Adrenal gland (tissue), 5 donors: ENCODE results near the gene TSHZ2.

Source experiments
- POLR2A ChIP-seq, 2 donors: fragments of 450-650 bp; IDR thresholded peaks; one replicate each; pipeline ENCODE4 v1.6.1; 2017; ENCODE audit warnings: antibody characterized with exemption in 2 of 2, mild to moderate bottlenecking in 2 of 2, moderate library complexity in 1 of 2
- TF ChIP-seq, protein P1 (sequence below), 6 experiments: fragments of 450-650 bp in 4 of 6; fragments of 200-600 bp in 2 of 6; sonication (generic) in 1 of 6; IDR thresholded peaks; 1 replicate in 5 of 6; 2 replicates in 1 of 6; pipeline versions ENCODE4 v1.5.1 to v1.8.0; 2016 to 2021; ENCODE audit warnings: antibody characterized with exemption in 6 of 6, mild to moderate bottlenecking in 2 of 6, moderate library complexity in 1 of 6
- donor health status: DM: no; HTN: no; CAD: no.

DNA sequence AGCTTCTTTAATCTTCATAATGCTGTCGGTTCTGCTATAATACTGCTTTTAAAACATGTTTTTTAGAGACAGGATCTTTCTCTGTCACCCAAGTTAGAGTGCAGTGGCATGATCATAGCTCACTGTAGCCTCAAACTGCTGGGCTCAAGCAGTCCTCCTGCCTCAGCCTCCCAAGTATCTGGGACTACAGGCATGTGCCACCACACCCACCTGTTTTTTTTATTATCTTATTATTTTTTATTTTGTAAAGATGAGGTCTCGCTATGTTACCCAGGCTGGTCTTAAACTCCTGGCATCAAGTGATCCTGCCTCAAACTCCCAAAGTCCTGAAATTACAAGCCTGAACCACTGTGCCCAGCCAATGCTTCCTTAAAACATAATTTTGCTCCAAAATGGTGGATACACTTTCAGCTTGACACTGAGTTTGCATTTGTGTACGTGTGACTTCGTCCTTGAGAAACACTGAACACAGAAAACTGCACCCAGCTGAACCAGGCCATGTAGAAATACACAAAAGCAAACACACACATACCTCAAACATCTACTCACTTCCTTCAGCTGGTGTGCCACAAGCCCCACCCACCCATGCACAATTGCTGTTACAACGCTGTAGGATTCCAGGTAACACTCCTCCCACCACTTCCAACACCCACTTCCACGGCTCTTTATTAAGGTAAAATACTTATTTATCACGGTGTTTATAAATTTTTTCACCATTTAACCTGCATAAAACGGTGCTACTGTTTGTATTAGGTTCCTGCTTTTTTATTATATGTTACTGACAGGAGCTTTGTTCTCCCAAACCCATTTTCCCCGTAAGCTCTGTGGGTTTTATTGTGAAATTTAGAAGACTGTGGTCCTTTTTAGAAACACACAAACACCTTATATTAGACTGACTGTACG lies 109.1 kb downstream of the TSHZ2 start:
- TF ChIP-seq, protein P1, sequence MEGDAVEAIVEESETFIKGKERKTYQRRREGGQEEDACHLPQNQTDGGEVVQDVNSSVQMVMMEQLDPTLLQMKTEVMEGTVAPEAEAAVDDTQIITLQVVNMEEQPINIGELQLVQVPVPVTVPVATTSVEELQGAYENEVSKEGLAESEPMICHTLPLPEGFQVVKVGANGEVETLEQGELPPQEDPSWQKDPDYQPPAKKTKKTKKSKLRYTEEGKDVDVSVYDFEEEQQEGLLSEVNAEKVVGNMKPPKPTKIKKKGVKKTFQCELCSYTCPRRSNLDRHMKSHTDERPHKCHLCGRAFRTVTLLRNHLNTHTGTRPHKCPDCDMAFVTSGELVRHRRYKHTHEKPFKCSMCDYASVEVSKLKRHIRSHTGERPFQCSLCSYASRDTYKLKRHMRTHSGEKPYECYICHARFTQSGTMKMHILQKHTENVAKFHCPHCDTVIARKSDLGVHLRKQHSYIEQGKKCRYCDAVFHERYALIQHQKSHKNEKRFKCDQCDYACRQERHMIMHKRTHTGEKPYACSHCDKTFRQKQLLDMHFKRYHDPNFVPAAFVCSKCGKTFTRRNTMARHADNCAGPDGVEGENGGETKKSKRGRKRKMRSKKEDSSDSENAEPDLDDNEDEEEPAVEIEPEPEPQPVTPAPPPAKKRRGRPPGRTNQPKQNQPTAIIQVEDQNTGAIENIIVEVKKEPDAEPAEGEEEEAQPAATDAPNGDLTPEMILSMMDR (IDR thresholded peaks at IDR 0.05) = no peak
- no peak for TF ChIP-seq POLR2A (IDR thresholded peaks at IDR 0.05)
